ENCODE data around the gene ADAMTS19.
"Not testable (repeated sequence)": the region's sequence is repeated elsewhere in the genome, so short reads cannot be mapped to it uniquely, and the experiment has no call there.

Gene ADAMTS19

GRCh38 chr5:129459777-129460671 is at the start of gene ADAMTS19:
ADAMTS19 (plus strand) TSS chr5:129460298; CDS start chr5:129460392, 94 bp downstream.
- peak; percentile 3 for DNase-seq (ENCODE audit: low read depth)

GRCh38 chr5:129410488-129410887 is 49.6 kb upstream of the ADAMTS19 start:
- DNase-seq (ENCODE audit: low read depth): no peak

GRCh38 chr5:129412721-129413120 is 47.4 kb upstream of the ADAMTS19 start:
- no peak for DNase-seq (ENCODE audit: low read depth)

GRCh38 chr5:129413570-129413969 is 46.5 kb upstream of the ADAMTS19 start:
- DNase-seq (ENCODE audit: low read depth): no peak

GRCh38 chr5:129419292-129419691 is 40.8 kb upstream of the ADAMTS19 start:
- no peak for DNase-seq (ENCODE audit: low read depth)

GRCh38 chr5:129425031-129425430 is 35.1 kb upstream of the ADAMTS19 start:
- no peak for DNase-seq (ENCODE audit: low read depth)

- DNase-seq (ENCODE audit: low read depth): no peak
Measured at GRCh38 chr5:129426071-129426470, 34.0 kb upstream of the ADAMTS19 start.

GRCh38 chr5:129428636-129429035 is 31.5 kb upstream of the ADAMTS19 start:
- not testable (repeated sequence) for DNase-seq (ENCODE audit: low read depth)

- DNase-seq (ENCODE audit: low read depth): no peak
Measured at GRCh38 chr5:129431406-129431805, 28.7 kb upstream of the ADAMTS19 start.

- no peak for DNase-seq (ENCODE audit: low read depth)
Measured at GRCh38 chr5:129438322-129438721, 21.8 kb upstream of the ADAMTS19 start.

GRCh38 chr5:129440424-129440823 is 19.7 kb upstream of the ADAMTS19 start:
- no peak for DNase-seq (ENCODE audit: low read depth)

GRCh38 chr5:129441096-129441495 is 19.0 kb upstream of the ADAMTS19 start:
- no peak for DNase-seq (ENCODE audit: low read depth)

GRCh38 chr5:129445379-129445778 is 14.7 kb upstream of the ADAMTS19 start:
- no peak for DNase-seq (ENCODE audit: low read depth)

GRCh38 chr5:129447968-129448367 is 12.1 kb upstream of the ADAMTS19 start:
- DNase-seq (ENCODE audit: low read depth): no peak

GRCh38 chr5:129448654-129449053 is 11.4 kb upstream of the ADAMTS19 start:
- no peak for DNase-seq (ENCODE audit: low read depth)

- no peak for DNase-seq (ENCODE audit: low read depth)
Measured at GRCh38 chr5:129454461-129454860, 5.6 kb upstream of the ADAMTS19 start.

GRCh38 chr5:129459450-129459776 is 685 bp upstream of the ADAMTS19 start:
- no peak for DNase-seq (ENCODE audit: low read depth)

- peak; percentile 10 for DNase-seq (ENCODE audit: low read depth)
Measured at GRCh38 chr5:129460672-129460935, 506 bp downstream of the ADAMTS19 start.

- no peak for DNase-seq (ENCODE audit: low read depth)
Measured at GRCh38 chr5:129460936-129461710, 1.0 kb downstream of the ADAMTS19 start.

- no peak for DNase-seq (ENCODE audit: low read depth)
Measured at GRCh38 chr5:129461711-129462332, 1.7 kb downstream of the ADAMTS19 start.

GRCh38 chr5:129465776-129466344 is 5.8 kb downstream of the ADAMTS19 start:
- no peak for DNase-seq (ENCODE audit: low read depth)

- no peak for DNase-seq (ENCODE audit: low read depth)
Measured at GRCh38 chr5:129474544-129474943, 14.4 kb downstream of the ADAMTS19 start.

- DNase-seq (ENCODE audit: low read depth): no peak
Measured at GRCh38 chr5:129476751-129477150, 16.7 kb downstream of the ADAMTS19 start.
